GM12878 (cell line): ENCODE results near the gene CEP128. TPM values are rescaled to one million over a fixed set of nuclear protein-coding genes. Genes with fewer than 3 reads are reported as not detected.

Experiments
- ATAC-seq: fragments of 200-7000 bp; cut with Tn5 transposase; 3 replicates; pipeline ENCODE4 v1.9.1; 2020; ENCODE audit warnings: mild to moderate bottlenecking, moderate library complexity
- BruUV-seq: library from RNA; stranded (reverse); fragments of 400-500 nt; replicated peaks from 2 replicates; lab custom pipeline; 2021; lab: Mats Ljungman, UMichigan
- CTCF ChIA-PET: fragments of 300-600 bp; sonication (Branson Sonifier 250); formaldehyde crosslinking; extraction: SDS; loops from one replicate; lab custom pipeline; 2021; ENCODE audit warnings: inconsistent platforms; lab: Yijun Ruan, JAX
- POLR2A ChIA-PET: fragments of 350-600 bp; formaldehyde crosslinking; extraction: SDS; loops from one replicate; lab custom pipeline; 2021; ENCODE audit warnings: inconsistent platforms; lab: Charles Lee
- RAD21 ChIA-PET: fragments of 300-600 bp; sonication (Branson Sonifier 250); formaldehyde crosslinking; loops from one replicate; lab custom pipeline; 2023; ENCODE audit warnings: antibody characterized with exemption; ENCODE audit not compliant: unreplicated experiment; lab: Charles Lee
- SMC1A ChIA-PET: fragments of 300-600 bp; sonication (Branson Sonifier 250); formaldehyde crosslinking; loops from one replicate; lab custom pipeline; 2023; ENCODE audit not compliant: unreplicated experiment, uncharacterized antibody; lab: Charles Lee
- DNase-seq: peaks from one replicate; pipeline ENCODE4 v3.0.0-alpha.2; 2011; ENCODE audit warnings: low read depth, low spot score
- FAIRE-seq: peaks from 3 replicates; lab custom pipeline; 2011; peaks lifted over from hg19 to GRCh38; lab: Jason Lieb, UNC
- H2AFZ ChIP-seq: 2 replicates; pipeline ENCODE4 v1.6.0; 2011; ENCODE audit warnings: low read depth, low read length, control low read depth; ENCODE audit not compliant: control insufficient read depth
- H3K27ac ChIP-seq: 2 replicates; pipeline ENCODE4 v1.5.1; 2011; ENCODE audit warnings: control low read depth; ENCODE audit not compliant: control insufficient read depth, insufficient read depth
- H3K27me3 ChIP-seq, 2 experiments: replicated peaks in 1 of 2; 2 replicates each; pipeline versions ENCODE4 v1.6.0 to v1.6.1; 2011; ENCODE audit warnings: low read length in 1 of 2; ENCODE audit not compliant: control insufficient read depth in 2 of 2, insufficient read depth in 2 of 2
- H3K36me3 ChIP-seq, 2 experiments: 2 replicates each; pipeline ENCODE4 v1.5.1; 2011; ENCODE audit warnings: low read length in 1 of 2; ENCODE audit not compliant: control insufficient read depth in 2 of 2, insufficient read depth in 2 of 2
- H3K4me1 ChIP-seq: 2 replicates; pipeline ENCODE4 v1.6.1; 2011; ENCODE audit warnings: mild to moderate bottlenecking, low read length, moderate library complexity, mixed read lengths; ENCODE audit not compliant: control insufficient read depth, insufficient read depth
- H3K4me2 ChIP-seq: 2 replicates; pipeline ENCODE4 v1.6.0; 2011; ENCODE audit warnings: control low read depth; ENCODE audit not compliant: control insufficient read depth, insufficient read depth
- H3K4me3 ChIP-seq: fragments of 200-600 bp; sonication (generic); 2 replicates; pipeline ENCODE4 v1.5.1; 2016
- H3K79me2 ChIP-seq: 2 replicates; pipeline ENCODE4 v1.6.0; 2011; ENCODE audit warnings: low read length; ENCODE audit not compliant: control insufficient read depth, insufficient read depth
- H3K9ac ChIP-seq: 2 replicates; pipeline ENCODE4 v1.8.0; 2011; ENCODE audit warnings: low read length, control low read depth, mixed read lengths; ENCODE audit not compliant: control insufficient read depth, insufficient read depth
- H3K9me3 ChIP-seq: replicated peaks from 3 replicates; pipeline ENCODE4 v1.5.1; 2011; ENCODE audit warnings: mild to moderate bottlenecking, low read length; ENCODE audit not compliant: control insufficient read depth, insufficient read depth
- H4K20me1 ChIP-seq: 2 replicates; pipeline ENCODE4 v1.6.0; 2011; ENCODE audit not compliant: control insufficient read depth, insufficient read depth
- BHLHE40 ChIP-seq, 2 experiments: fragments of 450-650 bp in 1 of 2; IDR thresholded peaks; 2 replicates each; pipeline ENCODE4 v1.6.1; 2011 to 2017; ENCODE audit warnings: low read depth in 2 of 2, borderline replicate concordance in 1 of 2, improper control_type of control experiment in 1 of 2, low read length in 1 of 2, mild to moderate bottlenecking in 1 of 2
- E2F4 ChIP-seq: IDR thresholded peaks from 2 replicates; pipeline ENCODE4 v1.6.1; 2012; ENCODE audit warnings: low read depth, low read length, improper control_type of control experiment
- E4F1 ChIP-seq: fragments of 450-650 bp; IDR thresholded peaks from 2 replicates; pipeline ENCODE4 v1.6.1; 2018; ENCODE audit warnings: borderline replicate concordance, mild to moderate bottlenecking; ENCODE audit not compliant: partially characterized antibody
- GATAD2B ChIP-seq: fragments of 450-650 bp; conservative IDR thresholded peaks from 2 replicates; pipeline ENCODE4 v1.6.1; 2017; ENCODE audit warnings: low read depth, mild to moderate bottlenecking, moderate library complexity
- IKZF1 ChIP-seq: fragments of 450-650 bp; conservative IDR thresholded peaks from 2 replicates; pipeline ENCODE4 v1.6.1; 2017; ENCODE audit warnings: antibody characterized with exemption, mild to moderate bottlenecking
- JUNB ChIP-seq: IDR thresholded peaks from 2 replicates; pipeline ENCODE4 v1.6.1; 2016; ENCODE audit warnings: antibody characterized with exemption, mild to moderate bottlenecking
- LARP7 ChIP-seq: fragments of 450-650 bp; IDR thresholded peaks from 2 replicates; pipeline ENCODE4 v1.6.1; 2017; ENCODE audit warnings: mild to moderate bottlenecking
- MEF2B ChIP-seq: fragments of 450-650 bp; IDR thresholded peaks from 2 replicates; pipeline ENCODE4 v1.6.1; 2018; ENCODE audit warnings: mild to moderate bottlenecking, moderate library complexity; ENCODE audit not compliant: partially characterized antibody, poor library complexity, severe bottlenecking
- MTA2 ChIP-seq: fragments of 450-650 bp; IDR thresholded peaks from 2 replicates; pipeline ENCODE4 v1.6.1; 2016; ENCODE audit warnings: low read depth, mild to moderate bottlenecking, moderate library complexity
- MYB ChIP-seq: fragments of 150-350 bp; IDR thresholded peaks from 2 replicates; pipeline ENCODE4 v1.6.1; 2014; ENCODE audit warnings: mild to moderate bottlenecking, low read depth, low read length, borderline replicate concordance
- NFXL1 ChIP-seq: fragments of 450-650 bp; IDR thresholded peaks from 2 replicates; pipeline ENCODE4 v1.6.1; 2017; ENCODE audit warnings: antibody characterized with exemption, mild to moderate bottlenecking, borderline replicate concordance
- PML ChIP-seq: IDR thresholded peaks from 2 replicates; pipeline ENCODE4 v1.6.1; 2012; ENCODE audit warnings: low read length, inconsistent platforms
- RAD51 ChIP-seq: fragments of 450-650 bp; IDR thresholded peaks from 2 replicates; pipeline ENCODE4 v1.6.1; 2016; ENCODE audit warnings: moderate library complexity, mild to moderate bottlenecking, inconsistent platforms
- RELA ChIP-seq: fragments of 450-650 bp; IDR thresholded peaks from 2 replicates; pipeline ENCODE4 v1.8.0; 2014; ENCODE audit warnings: borderline replicate concordance; ENCODE audit not compliant: partially characterized antibody
- RUNX3 ChIP-seq: IDR thresholded peaks from 2 replicates; pipeline ENCODE4 v1.6.1; 2012; ENCODE audit warnings: low read length, inconsistent platforms
- SRF ChIP-seq, 2 experiments: IDR thresholded peaks; 2 replicates each; pipeline ENCODE4 v1.6.1; 2011; ENCODE audit warnings: low read depth in 2 of 2, low read length in 2 of 2, mild to moderate bottlenecking in 1 of 2, moderate library complexity in 1 of 2
- SUPT20H ChIP-seq: IDR thresholded peaks from 2 replicates; pipeline ENCODE4 v1.6.1; 2011; ENCODE audit warnings: low read depth, mild to moderate bottlenecking, low read length, moderate library complexity, borderline replicate concordance; ENCODE audit not compliant: control insufficient read depth
- ZNF24 ChIP-seq: fragments of 450-650 bp; IDR thresholded peaks from 2 replicates; pipeline ENCODE4 v1.6.1; 2017; ENCODE audit warnings: antibody characterized with exemption, mild to moderate bottlenecking
- ZNF592 ChIP-seq: fragments of 450-650 bp; IDR thresholded peaks from 2 replicates; pipeline ENCODE4 v1.6.1; 2017; ENCODE audit warnings: mild to moderate bottlenecking, moderate library complexity
- WGBS: methylation state at CpG from one replicate; pipeline ENCODE4 v1.1.6; 2016; ENCODE audit warnings: low lambda C conversion rate; ENCODE audit not compliant: insufficient replicate concordance, insufficient coverage; ENCODE audit errors: missing lambda C conversion rate; 5-methylcytosine and 5-hydroxymethylcytosine counted together
- in situ Hi-C: fragments of 300-500 bp; cut with MboI; formaldehyde crosslinking; loops from 9 replicates; pipeline ENCODE4 v1.14.3; 2018; ENCODE audit warnings: mixed read lengths
- intact Hi-C: fragments of 100-400 bp; cut with micrococcal nuclease; formaldehyde crosslinking; loops from one replicate; pipeline ENCODE4 v1.14.2; 2022; ENCODE audit not compliant: unreplicated experiment
- polyA plus RNA-seq, 11 experiments: library from polyadenylated mRNA; depleted of rRNA in 4 of 11; unstranded in 6 of 11; stranded (reverse) in 5 of 11; fragments of >200 nt; fragmentation: Nextera tagmentation in 4 of 11; fragmentation: Illumina TruSeq in 1 of 11; extraction: Ambion mirVana in 4 of 11; extraction: Trizol in 1 of 11; gene quantifications; 1 replicate in 1 of 11; 2 replicates in 10 of 11; pipeline versions ENCODE4 v1.2.1 to v1.2.3, GENCODE V29; 2011 to 2016; ENCODE audit warnings: inconsistent platforms in 2 of 11, missing spikeins in 2 of 11, low read depth in 1 of 11
- total RNA-seq, 4 experiments: library from RNA; depleted of rRNA in 3 of 4; stranded (reverse); fragments of >200 nt in 3 of 4; fragmentation: Illumina TruSeq in 1 of 4; extraction: Trizol in 1 of 4; gene quantifications; 2 replicates each; pipeline versions ENCODE4 v1.2.1 to v1.2.3, GENCODE V29; 2013 to 2021

Gene CEP128
- total and polyA plus RNA-seq, 10 of the 15 experiments (the other 5 are each of a cell fraction or from before 2014, with no cell fraction given), result 1.1 to 6.7 (median 3.4) TPM

- 97% methylated on average over 3 of the region's 3 CpGs for WGBS
- in situ Hi-C loops (loop anchor here (10.0 kb wide), 2 partner anchors 785 to 1875 kb away; no protein-coding TSS in a partner anchor), intact Hi-C loops (no loop called here)
- RAD21 ChIA-PET, result no interaction called here
- SMC1A ChIA-PET, result interaction anchor here (1.5 to 4.1 kb wide), 2 partner anchors 9 to 11 kb away, joined by 3 to 14 read pairs; no protein-coding TSS in a partner anchor
- no peak for FAIRE-seq
- CTCF ChIA-PET, result interaction anchor here (1.6 kb wide), 1 partner anchor 11 kb away, joined by 7 read pairs; no protein-coding TSS in a partner anchor
- POLR2A ChIA-PET, result no interaction called here
- no peaks in the 10 kb centered on the region for H4K20me1 ChIP-seq
- no peak overlapping the region for H2AFZ ChIP-seq
- H3K4me1 ChIP-seq, result no peaks in the 10 kb centered on the region
- no peak overlapping the region for H3K9ac ChIP-seq
- H3K36me3 ChIP-seq, result no peaks in the 10 kb centered on the region
- no peak for ATAC-seq
- no peaks in the 10 kb centered on the region for H3K79me2 ChIP-seq
- BruUV-seq, result no TSS peak
- H3K4me2 ChIP-seq, result no peak overlapping the region
- no peak overlapping the region for H3K4me3 ChIP-seq
- no peaks in the 10 kb centered on the region for H3K9me3 ChIP-seq
- H3K27me3 ChIP-seq, result no peaks in the 10 kb centered on the region
- no peak for DNase-seq
- H3K27ac ChIP-seq, result no peak overlapping the region
- TF ChIP-seq SUPT20H, result no peak
- no peak for TF ChIP-seq RAD51
- no peak for TF ChIP-seq BHLHE40 (IDR thresholded peaks at IDR 0.05; ENCODE audit: borderline replicate concordance in 1 of 2, low read depth in 2 of 2, low read length in 1 of 2)
- no peak for TF ChIP-seq NFXL1
- no peak for TF ChIP-seq ZNF592
- no peak for TF ChIP-seq LARP7
- no peak for TF ChIP-seq MTA2
- no peak for TF ChIP-seq MEF2B
- TF ChIP-seq E4F1, result no peak
- TF ChIP-seq GATAD2B, result no peak
- TF ChIP-seq JUNB, result no peak
- no peak for TF ChIP-seq ZNF24
- no peak for TF ChIP-seq IKZF1
- TF ChIP-seq PML, result no peak
- TF ChIP-seq RELA, result no peak
- no peak for TF ChIP-seq E2F4
- TF ChIP-seq RUNX3, result no peak
- TF ChIP-seq MYB, result no peak
- no peak for TF ChIP-seq SRF (IDR thresholded peaks at IDR 0.05; ENCODE audit: low read depth in 2 of 2, low read length in 2 of 2)
Observed at GRCh38 chr14:80839743-80840142, 101.8 kb downstream of the CEP128 start.
